HL-60 (cell line): ENCODE data around the gene TECRL.

ENCODE experiments used
- CTCF ChIP-seq: IDR thresholded peaks from one replicate; pipeline ENCODE4 v1.5.1; 2011; ENCODE audit warnings: low read length, control low read depth, inconsistent platforms; ENCODE audit not compliant: insufficient read depth
- GABPA ChIP-seq: IDR thresholded peaks from 2 replicates; pipeline ENCODE4 v1.6.1; 2012; ENCODE audit warnings: low read depth
- POLR2AphosphoS5 ChIP-seq: IDR thresholded peaks from 2 replicates; pipeline ENCODE4 v1.6.1; 2012; ENCODE audit warnings: low read depth
- SPI1 ChIP-seq: IDR thresholded peaks from 2 replicates; pipeline ENCODE4 v1.6.1; 2012; ENCODE audit warnings: low read depth, mild to moderate bottlenecking, borderline replicate concordance
- TF ChIP-seq, protein P1 (sequence below): IDR thresholded peaks from 2 replicates; pipeline ENCODE4 v1.6.1; 2012; ENCODE audit warnings: low read depth; ENCODE audit not compliant: insufficient replicate concordance

DNA sequence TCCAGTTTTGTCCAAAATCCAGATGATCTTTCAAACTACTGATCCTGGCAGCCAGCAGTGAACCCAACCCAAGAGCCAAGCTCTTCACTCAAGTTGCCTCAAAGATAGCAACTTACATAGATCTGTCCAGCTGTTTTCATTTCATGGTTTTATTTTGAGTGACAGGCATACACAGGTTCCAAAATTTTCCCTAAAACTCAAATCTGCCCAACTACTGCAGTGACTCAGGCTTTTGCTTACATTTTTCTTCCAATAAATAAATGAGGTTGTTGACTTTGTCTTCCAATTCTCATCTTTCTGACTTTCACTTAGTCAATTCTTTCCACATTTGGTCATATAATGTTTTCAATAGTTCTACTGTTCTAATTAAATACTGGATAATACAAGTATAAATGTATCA lies 158.8 kb downstream of the TECRL start:
- TF ChIP-seq CTCF (no peak), GABPA (no peak), SPI1 (no peak), POLR2AphosphoS5 (no peak)
- TF ChIP-seq, protein P1, sequence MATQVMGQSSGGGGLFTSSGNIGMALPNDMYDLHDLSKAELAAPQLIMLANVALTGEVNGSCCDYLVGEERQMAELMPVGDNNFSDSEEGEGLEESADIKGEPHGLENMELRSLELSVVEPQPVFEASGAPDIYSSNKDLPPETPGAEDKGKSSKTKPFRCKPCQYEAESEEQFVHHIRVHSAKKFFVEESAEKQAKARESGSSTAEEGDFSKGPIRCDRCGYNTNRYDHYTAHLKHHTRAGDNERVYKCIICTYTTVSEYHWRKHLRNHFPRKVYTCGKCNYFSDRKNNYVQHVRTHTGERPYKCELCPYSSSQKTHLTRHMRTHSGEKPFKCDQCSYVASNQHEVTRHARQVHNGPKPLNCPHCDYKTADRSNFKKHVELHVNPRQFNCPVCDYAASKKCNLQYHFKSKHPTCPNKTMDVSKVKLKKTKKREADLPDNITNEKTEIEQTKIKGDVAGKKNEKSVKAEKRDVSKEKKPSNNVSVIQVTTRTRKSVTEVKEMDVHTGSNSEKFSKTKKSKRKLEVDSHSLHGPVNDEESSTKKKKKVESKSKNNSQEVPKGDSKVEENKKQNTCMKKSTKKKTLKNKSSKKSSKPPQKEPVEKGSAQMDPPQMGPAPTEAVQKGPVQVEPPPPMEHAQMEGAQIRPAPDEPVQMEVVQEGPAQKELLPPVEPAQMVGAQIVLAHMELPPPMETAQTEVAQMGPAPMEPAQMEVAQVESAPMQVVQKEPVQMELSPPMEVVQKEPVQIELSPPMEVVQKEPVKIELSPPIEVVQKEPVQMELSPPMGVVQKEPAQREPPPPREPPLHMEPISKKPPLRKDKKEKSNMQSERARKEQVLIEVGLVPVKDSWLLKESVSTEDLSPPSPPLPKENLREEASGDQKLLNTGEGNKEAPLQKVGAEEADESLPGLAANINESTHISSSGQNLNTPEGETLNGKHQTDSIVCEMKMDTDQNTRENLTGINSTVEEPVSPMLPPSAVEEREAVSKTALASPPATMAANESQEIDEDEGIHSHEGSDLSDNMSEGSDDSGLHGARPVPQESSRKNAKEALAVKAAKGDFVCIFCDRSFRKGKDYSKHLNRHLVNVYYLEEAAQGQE: no peak
